ENCODE measurements around the gene DRD3. TPM values are rescaled to one million over a fixed set of nuclear protein-coding genes. Genes with fewer than 3 reads are reported as not detected.

The DRD3 gene
- total RNA-seq, 1 donor from 2014 or later: not detected

DNA sequence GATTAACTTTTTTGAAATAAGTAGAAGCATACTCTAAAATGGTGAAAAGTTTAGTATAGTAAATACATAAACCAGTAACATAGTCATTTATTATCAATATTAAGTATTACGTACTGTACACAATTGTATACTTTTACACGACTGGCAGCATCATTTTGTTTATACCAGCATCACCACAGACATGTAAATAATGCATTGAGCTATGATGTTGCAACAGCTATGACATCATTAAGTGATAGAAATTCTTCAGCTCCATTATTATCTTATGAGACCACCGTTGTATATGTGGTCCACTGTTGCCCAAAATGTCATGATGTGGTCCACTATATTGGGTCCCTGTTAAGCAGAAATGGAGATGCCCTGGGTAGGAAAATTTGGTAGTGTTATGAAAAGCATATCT lies 51.3 kb downstream of the DRD3 start:
- no peak overlapping the region for H3K4me2 ChIP-seq (ENCODE audit: low read length)
- peaks cover 12% of the 10 kb centered on the region for H3K4me1 ChIP-seq (ENCODE audit: insufficient read depth, low read length)
- no peaks in the 10 kb centered on the region for H3K27me3 ChIP-seq (ENCODE audit: insufficient read depth, low read length)
- H3K9me3 Mint-ChIP-seq (ENCODE audit: unreplicated experiment): peaks cover 1% of the 10 kb centered on the region
- TF ChIP-seq, protein P1, sequence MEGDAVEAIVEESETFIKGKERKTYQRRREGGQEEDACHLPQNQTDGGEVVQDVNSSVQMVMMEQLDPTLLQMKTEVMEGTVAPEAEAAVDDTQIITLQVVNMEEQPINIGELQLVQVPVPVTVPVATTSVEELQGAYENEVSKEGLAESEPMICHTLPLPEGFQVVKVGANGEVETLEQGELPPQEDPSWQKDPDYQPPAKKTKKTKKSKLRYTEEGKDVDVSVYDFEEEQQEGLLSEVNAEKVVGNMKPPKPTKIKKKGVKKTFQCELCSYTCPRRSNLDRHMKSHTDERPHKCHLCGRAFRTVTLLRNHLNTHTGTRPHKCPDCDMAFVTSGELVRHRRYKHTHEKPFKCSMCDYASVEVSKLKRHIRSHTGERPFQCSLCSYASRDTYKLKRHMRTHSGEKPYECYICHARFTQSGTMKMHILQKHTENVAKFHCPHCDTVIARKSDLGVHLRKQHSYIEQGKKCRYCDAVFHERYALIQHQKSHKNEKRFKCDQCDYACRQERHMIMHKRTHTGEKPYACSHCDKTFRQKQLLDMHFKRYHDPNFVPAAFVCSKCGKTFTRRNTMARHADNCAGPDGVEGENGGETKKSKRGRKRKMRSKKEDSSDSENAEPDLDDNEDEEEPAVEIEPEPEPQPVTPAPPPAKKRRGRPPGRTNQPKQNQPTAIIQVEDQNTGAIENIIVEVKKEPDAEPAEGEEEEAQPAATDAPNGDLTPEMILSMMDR (IDR thresholded peaks at IDR 0.05; ENCODE audit: insufficient read depth, low read depth, low read length): no peak
- no peak for TF ChIP-seq EZH2 (IDR thresholded peaks at IDR 0.05; ENCODE audit: insufficient read depth, low read length)
- no peaks in the 10 kb centered on the region for H3K79me2 ChIP-seq (ENCODE audit: insufficient read depth, low read length)
- H3K36me3 ChIP-seq (ENCODE audit: insufficient read depth, low read length): no peaks in the 10 kb centered on the region
- no peaks in the 10 kb centered on the region for H3K36me3 Mint-ChIP-seq (ENCODE audit: low read depth, unreplicated experiment)
- no peaks in the 10 kb centered on the region for H4K20me1 ChIP-seq (ENCODE audit: insufficient read depth, low read length)
- H3K27me3 Mint-ChIP-seq (ENCODE audit: low read depth, unreplicated experiment): no peaks in the 10 kb centered on the region
- H3K27ac Mint-ChIP-seq (ENCODE audit: unreplicated experiment): no peak overlapping the region
- no peak for FAIRE-seq
- no peak for DNase-seq (ENCODE audit: low read depth)
- H3K9ac ChIP-seq (ENCODE audit: low read length): no peak overlapping the region
- H3K9me3 ChIP-seq (ENCODE audit: insufficient read depth, low read depth, low read length): no peaks in the 10 kb centered on the region
- no peak overlapping the region for H2AFZ ChIP-seq (ENCODE audit: low read depth, low read length)
- H3K27ac ChIP-seq (ENCODE audit: low read depth, low read length): no peak overlapping the region
- H3K4me3 ChIP-seq (ENCODE audit: insufficient read depth, low read depth, low read length): no peak overlapping the region
- no peak overlapping the region for H3K4me3 Mint-ChIP-seq (ENCODE audit: unreplicated experiment)
- peaks cover 2% of the 10 kb centered on the region for H3K4me1 Mint-ChIP-seq (ENCODE audit: low read depth, unreplicated experiment)

DNA sequence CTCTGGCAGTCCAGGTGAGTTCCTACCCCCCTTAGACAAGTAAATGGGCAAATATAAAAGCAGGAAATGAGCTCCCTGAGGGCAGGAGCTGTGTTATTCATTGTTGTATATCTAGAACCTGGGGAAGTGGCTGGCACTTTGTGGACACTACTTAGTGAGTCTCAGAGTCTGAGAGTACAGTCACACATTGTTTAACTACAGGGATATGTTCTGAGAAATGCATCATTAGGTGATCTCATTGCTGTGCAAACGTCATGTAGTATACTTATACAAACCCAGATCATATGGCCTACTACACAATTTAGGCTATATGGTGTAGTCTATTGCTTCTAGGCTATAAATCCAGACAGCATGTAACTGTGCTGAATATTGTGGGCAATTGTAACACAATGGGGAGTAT lies 52.4 kb downstream of the DRD3 start:
- Mint-ChIP-seq H3K27ac (ENCODE audit: unreplicated experiment) (no peak overlapping the region), H3K4me3 (ENCODE audit: unreplicated experiment) (no peak overlapping the region), H3K27me3 (ENCODE audit: low read depth, unreplicated experiment) (no peaks in the 10 kb centered on the region), H3K9me3 (ENCODE audit: unreplicated experiment) (no peaks in the 10 kb centered on the region), H3K36me3 (ENCODE audit: low read depth, unreplicated experiment) (no peaks in the 10 kb centered on the region), H3K4me1 (ENCODE audit: low read depth, unreplicated experiment) (peaks cover 9% of the 10 kb centered on the region)
- Histone ChIP-seq H3K4me2 (ENCODE audit: low read length) (no peak overlapping the region), H3K36me3 (ENCODE audit: insufficient read depth, low read length) (no peaks in the 10 kb centered on the region), H4K20me1 (ENCODE audit: insufficient read depth, low read length) (no peaks in the 10 kb centered on the region), H3K27me3 (ENCODE audit: insufficient read depth, low read length) (no peaks in the 10 kb centered on the region), H3K9ac (ENCODE audit: low read length) (no peak overlapping the region), H3K9me3 (ENCODE audit: insufficient read depth, low read depth, low read length) (no peaks in the 10 kb centered on the region), H3K4me1 (ENCODE audit: insufficient read depth, low read length) (peaks cover 21% of the 10 kb centered on the region), H3K27ac (ENCODE audit: low read depth, low read length) (no peak overlapping the region), H2AFZ (ENCODE audit: low read depth, low read length) (no peak overlapping the region), H3K79me2 (ENCODE audit: insufficient read depth, low read length) (no peaks in the 10 kb centered on the region), H3K4me3 (ENCODE audit: insufficient read depth, low read depth, low read length) (no peak overlapping the region)
- no peak for TF ChIP-seq EZH2 (IDR thresholded peaks at IDR 0.05; ENCODE audit: insufficient read depth, low read length)
- TF ChIP-seq, protein P1 (IDR thresholded peaks at IDR 0.05; ENCODE audit: insufficient read depth, low read depth, low read length): no peak
- DNase-seq (ENCODE audit: low read depth) (no peak), FAIRE-seq (no peak)

DNA sequence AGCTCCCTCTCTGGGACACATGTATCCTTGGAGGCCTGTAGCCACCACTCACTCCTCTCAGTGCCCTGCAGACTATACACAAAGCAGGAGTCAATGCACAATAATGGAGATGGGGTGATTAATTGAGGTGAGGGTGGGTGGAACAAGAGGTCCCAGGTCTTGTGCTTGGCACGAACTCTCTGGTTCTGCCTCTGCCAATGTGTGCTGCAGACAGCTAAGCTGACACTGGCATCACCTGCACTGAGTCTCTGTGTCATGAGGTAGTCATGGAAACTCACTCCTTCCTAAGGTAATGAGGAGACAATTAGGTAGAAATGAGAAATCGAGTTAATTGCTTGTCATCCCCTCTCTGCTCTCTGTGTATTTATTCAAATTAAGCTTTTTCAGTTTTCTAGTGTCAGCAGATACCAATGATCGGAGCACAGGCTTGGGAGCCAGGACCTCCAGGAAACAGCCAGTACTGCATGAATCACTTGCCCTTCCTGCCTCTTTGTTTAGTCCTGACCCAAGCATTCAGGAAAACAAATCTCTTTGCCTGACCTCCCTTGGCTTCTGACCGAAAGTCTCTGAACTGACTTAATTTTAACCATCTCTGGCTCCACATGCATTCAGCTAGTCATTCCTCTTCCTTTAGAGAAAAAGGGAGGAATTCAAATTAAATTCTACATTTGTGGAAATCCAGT lies 56.7 kb downstream of the DRD3 start:
- no peaks in the 10 kb centered on the region for H3K9me3 ChIP-seq (ENCODE audit: insufficient read depth, low read depth, low read length)
- no peak overlapping the region for H3K4me3 ChIP-seq (ENCODE audit: insufficient read depth, low read depth, low read length)
- H3K27ac Mint-ChIP-seq (ENCODE audit: unreplicated experiment): no peak overlapping the region
- FAIRE-seq (peak; percentile 67), DNase-seq (ENCODE audit: low read depth) (peak; percentile 83)
- no peak overlapping the region for H3K9ac ChIP-seq (ENCODE audit: low read length)
- TF ChIP-seq, protein P1 (IDR thresholded peaks at IDR 0.05; ENCODE audit: insufficient read depth, low read depth, low read length): no peak
- TF ChIP-seq EZH2 (IDR thresholded peaks at IDR 0.05; ENCODE audit: insufficient read depth, low read length): no peak
- peaks cover 9% of the 10 kb centered on the region for H3K4me1 Mint-ChIP-seq (ENCODE audit: low read depth, unreplicated experiment)
- no peaks in the 10 kb centered on the region for H3K79me2 ChIP-seq (ENCODE audit: insufficient read depth, low read length)
- no peaks in the 10 kb centered on the region for H3K9me3 Mint-ChIP-seq (ENCODE audit: unreplicated experiment)
- H2AFZ ChIP-seq (ENCODE audit: low read depth, low read length): no peak overlapping the region
- peak overlapping the region; percentile 27 for H3K4me2 ChIP-seq (ENCODE audit: low read length)
- no peaks in the 10 kb centered on the region for H3K27me3 ChIP-seq (ENCODE audit: insufficient read depth, low read length)
- H3K4me3 Mint-ChIP-seq (ENCODE audit: unreplicated experiment): no peak overlapping the region
- peaks cover 19% of the 10 kb centered on the region for H3K4me1 ChIP-seq (ENCODE audit: insufficient read depth, low read length)
- no peaks in the 10 kb centered on the region for H3K36me3 Mint-ChIP-seq (ENCODE audit: low read depth, unreplicated experiment)
- no peaks in the 10 kb centered on the region for H3K27me3 Mint-ChIP-seq (ENCODE audit: low read depth, unreplicated experiment)
- H4K20me1 ChIP-seq (ENCODE audit: insufficient read depth, low read length): no peaks in the 10 kb centered on the region
- H3K27ac ChIP-seq (ENCODE audit: low read depth, low read length): no peak overlapping the region
- no peaks in the 10 kb centered on the region for H3K36me3 ChIP-seq (ENCODE audit: insufficient read depth, low read length)

All from astrocyte (in vitro differentiated cells and primary cell).